Gastrocnemius medialis (tissue), 4 donors: ENCODE data around the gene U2AF1.
"Not testable (repeated sequence)": the region's sequence is repeated elsewhere in the genome, so short reads cannot be mapped to it uniquely, and the experiment has no call there.

Experiments
- POLR2A ChIP-seq, 2 donors: fragments of 450-650 bp; IDR thresholded peaks; one replicate each; pipeline ENCODE4 v1.6.1; 2017; ENCODE audit warnings: antibody characterized with exemption in 2 of 2, mild to moderate bottlenecking in 2 of 2, moderate library complexity in 2 of 2
- TF ChIP-seq, protein P1 (sequence below), 5 experiments: fragments of 450-650 bp in 3 of 5; fragments of 200-600 bp in 2 of 5; sonication (generic) in 2 of 5; IDR thresholded peaks in 4 of 5; conservative IDR thresholded peaks in 1 of 5; 1 replicate in 4 of 5; 2 replicates in 1 of 5; pipeline ENCODE4 v1.5.1; 2016 to 2019; ENCODE audit warnings: antibody characterized with exemption in 5 of 5, mild to moderate bottlenecking in 3 of 5, moderate library complexity in 3 of 5

DNA sequence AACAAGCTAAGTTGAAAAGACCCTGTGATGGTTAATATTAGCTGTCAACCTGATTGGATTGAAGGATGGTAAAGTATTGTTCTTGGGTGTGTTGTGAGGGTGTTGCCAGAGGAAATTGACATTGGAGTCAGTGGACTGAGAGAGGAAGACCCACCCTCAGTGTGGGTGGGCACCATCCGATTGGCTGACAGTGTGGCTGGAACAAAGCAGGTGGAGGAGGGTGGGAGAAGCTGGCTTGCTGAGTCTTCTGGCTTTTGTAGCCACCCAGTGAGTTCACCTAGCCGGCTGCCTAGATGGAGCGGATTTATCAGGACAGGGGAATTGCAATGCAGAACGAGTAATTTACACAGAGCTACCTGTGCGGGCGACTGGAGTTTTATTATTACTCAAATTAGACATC lies 7.1 kb upstream of the U2AF1 start:
- TF ChIP-seq, protein P1, sequence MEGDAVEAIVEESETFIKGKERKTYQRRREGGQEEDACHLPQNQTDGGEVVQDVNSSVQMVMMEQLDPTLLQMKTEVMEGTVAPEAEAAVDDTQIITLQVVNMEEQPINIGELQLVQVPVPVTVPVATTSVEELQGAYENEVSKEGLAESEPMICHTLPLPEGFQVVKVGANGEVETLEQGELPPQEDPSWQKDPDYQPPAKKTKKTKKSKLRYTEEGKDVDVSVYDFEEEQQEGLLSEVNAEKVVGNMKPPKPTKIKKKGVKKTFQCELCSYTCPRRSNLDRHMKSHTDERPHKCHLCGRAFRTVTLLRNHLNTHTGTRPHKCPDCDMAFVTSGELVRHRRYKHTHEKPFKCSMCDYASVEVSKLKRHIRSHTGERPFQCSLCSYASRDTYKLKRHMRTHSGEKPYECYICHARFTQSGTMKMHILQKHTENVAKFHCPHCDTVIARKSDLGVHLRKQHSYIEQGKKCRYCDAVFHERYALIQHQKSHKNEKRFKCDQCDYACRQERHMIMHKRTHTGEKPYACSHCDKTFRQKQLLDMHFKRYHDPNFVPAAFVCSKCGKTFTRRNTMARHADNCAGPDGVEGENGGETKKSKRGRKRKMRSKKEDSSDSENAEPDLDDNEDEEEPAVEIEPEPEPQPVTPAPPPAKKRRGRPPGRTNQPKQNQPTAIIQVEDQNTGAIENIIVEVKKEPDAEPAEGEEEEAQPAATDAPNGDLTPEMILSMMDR (IDR thresholded peaks at IDR 0.05 in 4 of 5, conservative IDR thresholded peaks at IDR 0.05 in 1 of 5): not testable (repeated sequence)
- TF ChIP-seq POLR2A (IDR thresholded peaks at IDR 0.05): not testable (repeated sequence)
